Caki2 (cell line): ENCODE measurements around the gene CNTNAP2. TPM values are rescaled to one million over a fixed set of nuclear protein-coding genes. Genes with fewer than 3 reads are reported as not detected.
A peak's percentile ranks its signal among the peaks of the same experiment; 100 is the strongest.
"Not testable (repeated sequence)": the region's sequence is repeated elsewhere in the genome, so short reads cannot be mapped to it uniquely, and the experiment has no call there.

ENCODE experiments used
- DNase-seq: peaks from one replicate; pipeline ENCODE4 v3.0.0-alpha.2; 2015; ENCODE audit warnings: low read depth
- in situ Hi-C: cut with HindIII; loops from 2 replicates; pipeline ENCODE4 v1.10.0; 2016; ENCODE audit warnings: low sequenced_read_pairs, low pct_unique_long_range_greater_than_20kb, mixed read lengths
- total RNA-seq: library from RNA; depleted of rRNA; stranded (reverse); fragments of >200 nt; shearing (Covaris generic); gene quantifications from 2 replicates; pipeline ENCODE4 v1.2.3, GENCODE V29; 2014; ENCODE audit warnings: low replicate concordance

Gene CNTNAP2
- total RNA-seq, 1 experiment from 2014 or later: not detected

GRCh38 chr7:148291799-148292198 is 2175.2 kb downstream of the CNTNAP2 start:
- in situ Hi-C loops: no loop called here
- DNase-seq: no peak

GRCh38 chr7:148296994-148297644 is 2180.5 kb downstream of the CNTNAP2 start:
- in situ Hi-C loops: no loop called here

DNA sequence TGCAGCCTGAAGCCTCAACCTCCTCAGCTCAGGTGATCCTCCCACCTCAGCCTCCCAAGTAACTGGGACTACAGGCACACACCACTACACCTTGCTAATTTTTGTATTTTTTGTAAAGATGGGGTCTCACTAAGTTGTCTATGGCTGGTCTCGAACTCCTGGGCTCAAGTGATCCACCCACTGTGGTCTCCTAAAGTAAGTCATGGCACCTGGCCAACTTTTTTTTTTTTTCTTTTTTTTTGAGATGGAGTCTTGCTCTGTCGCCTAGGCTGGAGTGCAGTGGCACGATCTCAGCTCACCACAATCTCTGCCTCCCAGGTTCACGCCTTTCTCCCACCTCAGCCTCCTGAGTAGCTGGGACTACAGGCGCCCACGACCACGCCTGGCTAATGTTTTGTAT is 2182.2 kb downstream of the CNTNAP2 start:
- in situ Hi-C loops, DNase-seq: not testable (repeated sequence)

More at GRCh38 chr7:148296994-148297644, 2180.5 kb downstream of the CNTNAP2 start:
- no peak for DNase-seq

DNA sequence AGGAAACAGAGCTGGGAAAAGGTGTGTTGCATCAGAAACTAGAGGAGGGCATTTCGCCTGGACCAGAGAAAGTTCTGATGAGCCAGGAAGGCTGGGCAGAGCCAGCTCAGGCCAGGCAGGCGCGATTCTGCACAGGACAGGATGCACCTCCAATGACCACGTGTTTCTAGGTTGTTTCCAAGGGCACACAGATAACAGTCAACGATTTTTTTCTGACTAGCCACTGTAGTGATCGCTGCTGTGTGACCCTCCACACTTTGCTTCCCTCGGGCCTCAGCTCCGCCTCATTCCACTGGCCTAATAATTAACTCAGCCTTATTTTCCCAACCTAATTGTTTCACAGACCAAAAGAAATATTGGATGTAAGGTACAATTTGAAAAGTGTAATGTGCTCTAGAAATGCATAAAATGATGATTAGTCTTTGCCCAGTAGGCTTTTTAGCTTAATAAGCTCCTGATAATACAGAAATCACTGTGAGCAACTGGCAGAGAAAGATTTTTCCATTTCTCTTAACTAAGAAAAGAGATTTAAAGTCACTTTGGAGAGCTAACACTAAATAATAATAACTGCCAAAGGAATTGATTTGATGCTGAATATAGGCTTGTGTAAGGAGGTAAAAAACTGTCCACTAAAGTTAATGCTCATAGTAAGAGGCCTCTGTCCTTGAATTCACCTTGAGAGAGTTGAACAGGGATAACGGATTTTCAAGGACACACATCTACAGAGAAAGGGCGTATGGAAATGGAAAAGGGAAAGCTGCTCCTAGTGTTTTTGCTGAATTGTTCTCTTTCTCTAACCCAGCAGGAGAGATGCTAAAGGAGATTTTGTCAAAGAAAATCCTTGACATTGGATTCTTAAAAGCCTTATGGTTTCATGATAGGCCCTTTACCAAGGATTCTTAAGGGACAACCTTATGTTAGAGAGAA is 2183.0 kb downstream of the CNTNAP2 start:
- peak; percentile 53 for DNase-seq

GRCh38 chr7:148302436-148302835 is 2185.8 kb downstream of the CNTNAP2 start:
- DNase-seq, in situ Hi-C loops: not testable (repeated sequence)

More for the DNA sequence above, 2183.0 kb downstream of the CNTNAP2 start:
- in situ Hi-C loops: no loop called here

- in situ Hi-C loops: no loop called here
- DNase-seq: no peak
Observed at GRCh38 chr7:148303295-148304082, 2186.9 kb downstream of the CNTNAP2 start.

DNA sequence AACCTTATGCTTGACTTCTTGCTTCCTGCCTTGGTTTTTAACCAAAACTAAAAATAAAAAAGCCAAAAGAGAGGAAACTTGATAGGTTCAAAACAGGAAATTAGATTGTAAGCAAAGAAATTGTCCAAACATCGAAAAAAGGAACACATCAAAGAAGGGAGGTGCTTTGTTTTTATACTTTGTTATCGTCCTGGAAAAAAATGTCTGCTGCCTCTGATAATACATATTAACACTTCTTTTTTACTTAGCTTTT is 2187.4 kb downstream of the CNTNAP2 start:
- in situ Hi-C loops: no loop called here
- no peak for DNase-seq

DNA sequence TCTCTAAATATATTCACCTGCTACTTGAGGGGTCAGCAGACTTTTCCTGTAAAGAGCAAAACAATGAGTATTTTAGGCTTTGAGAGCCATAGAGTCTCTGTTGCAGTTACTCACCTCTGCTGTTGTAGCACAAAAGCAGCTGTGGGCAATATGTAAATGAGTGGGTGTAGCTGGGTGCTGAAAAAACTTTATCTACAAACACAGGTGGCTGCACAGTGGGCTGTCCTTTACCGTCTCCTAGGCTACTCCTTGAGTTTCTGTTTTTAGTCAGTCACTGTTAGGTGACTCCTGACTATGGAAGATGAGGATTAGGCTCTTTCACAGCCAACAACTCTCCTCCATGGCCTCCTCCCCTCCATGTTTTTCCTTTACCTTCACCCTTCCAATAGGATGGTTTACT is 2187.9 kb downstream of the CNTNAP2 start:
- DNase-seq: no peak
- in situ Hi-C loops: no loop called here

GRCh38 chr7:148306759-148307158 is 2190.2 kb downstream of the CNTNAP2 start:
- DNase-seq: no peak
- in situ Hi-C loops: no loop called here

DNA sequence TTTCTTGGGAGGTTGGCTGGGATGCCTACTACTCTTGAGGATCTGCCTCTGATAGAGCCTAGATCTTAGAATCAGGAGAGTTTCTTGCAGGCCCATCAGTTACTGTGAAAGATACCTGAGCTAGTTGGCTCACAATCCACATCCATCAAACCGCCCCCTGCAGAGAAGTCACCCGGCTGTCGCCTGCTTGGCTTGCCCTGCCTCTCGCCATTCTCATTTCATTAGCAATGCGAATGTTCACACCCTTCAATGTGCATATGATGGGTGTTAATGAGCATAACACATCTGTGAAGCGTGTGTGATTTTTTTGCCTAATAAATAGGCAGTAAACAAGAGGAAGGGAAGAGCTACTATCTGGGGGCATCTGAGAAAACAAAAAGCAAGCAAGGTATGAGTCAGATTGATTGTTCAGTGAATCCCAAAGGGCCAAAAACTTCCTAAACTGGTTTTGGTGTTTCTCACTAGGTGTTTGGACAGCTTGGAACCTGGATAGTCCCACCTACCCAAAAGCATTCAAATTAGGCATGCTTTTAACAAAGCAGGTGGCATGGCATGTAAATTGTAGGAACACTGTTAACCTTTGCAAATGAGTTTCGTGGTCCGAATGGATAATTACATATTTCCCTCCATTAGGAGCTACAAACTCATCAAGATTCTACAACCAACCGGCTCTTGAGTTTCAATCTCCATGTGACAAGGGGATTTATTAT is 2201.7 kb downstream of the CNTNAP2 start:
- DNase-seq: no peak
- in situ Hi-C loops: no loop called here

- DNase-seq: no peak
- in situ Hi-C loops: no loop called here
Observed at GRCh38 chr7:148318838-148319237, 2202.2 kb downstream of the CNTNAP2 start.

GRCh38 chr7:148319316-148319808 is 2202.8 kb downstream of the CNTNAP2 start:
- no peak for DNase-seq
- in situ Hi-C loops: no loop called here

GRCh38 chr7:148325208-148325607 is 2208.6 kb downstream of the CNTNAP2 start:
- in situ Hi-C loops: no loop called here
- no peak for DNase-seq

DNA sequence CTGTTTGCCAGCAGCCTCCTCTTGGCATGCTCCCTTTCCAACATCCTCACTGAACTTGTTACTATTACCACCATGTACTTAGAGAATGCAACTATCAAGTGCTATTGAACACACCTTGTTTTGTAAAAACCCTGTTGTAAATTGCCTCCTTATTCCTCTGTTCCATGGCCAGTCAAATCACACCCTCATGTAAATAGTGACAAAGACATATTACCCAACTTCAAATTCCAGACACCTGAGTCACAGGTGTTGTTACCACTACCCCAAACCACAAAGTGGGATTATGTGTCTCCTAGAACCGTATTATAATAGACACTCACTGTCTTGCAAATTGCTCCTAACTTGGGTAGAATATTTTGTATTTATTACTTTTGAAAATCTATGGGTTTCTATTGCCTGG is 2210.8 kb downstream of the CNTNAP2 start:
- DNase-seq: peak; percentile 11
- in situ Hi-C loops: no loop called here

- no peak for DNase-seq
- in situ Hi-C loops: no loop called here
Observed at GRCh38 chr7:148328906-148329305, 2212.3 kb downstream of the CNTNAP2 start.

DNA sequence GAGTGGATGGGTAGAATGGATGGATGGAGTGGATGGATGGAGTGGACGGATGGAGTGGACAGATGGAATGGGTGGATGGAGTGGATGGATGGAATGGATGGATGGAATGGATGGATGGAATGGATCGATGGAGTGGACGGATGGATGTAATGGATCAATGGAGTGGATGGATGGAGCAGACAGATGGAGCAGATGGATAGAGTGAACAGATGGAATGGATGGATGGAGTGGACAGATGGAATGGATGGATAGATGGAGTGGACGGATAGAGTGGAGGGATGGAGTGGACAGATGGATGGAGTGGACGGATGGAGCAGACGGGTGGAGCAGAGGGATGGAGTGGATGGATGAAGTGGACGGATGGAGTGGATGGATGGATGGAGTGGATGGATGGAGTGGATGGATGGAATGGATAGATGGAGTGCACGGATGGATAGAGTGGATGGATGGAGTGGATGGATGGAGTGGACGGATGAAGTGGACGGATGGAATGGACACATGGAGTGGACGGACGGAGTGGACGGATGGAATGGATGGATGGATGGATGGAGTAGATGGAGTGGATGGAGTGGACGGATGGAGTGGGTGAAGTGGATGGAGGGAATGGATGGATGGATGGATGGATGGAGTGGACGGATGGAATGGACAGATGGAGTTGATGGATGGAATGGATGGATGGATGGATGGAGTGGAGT is 2213.7 kb downstream of the CNTNAP2 start:
- in situ Hi-C loops: no loop called here
- DNase-seq: no peak

DNA sequence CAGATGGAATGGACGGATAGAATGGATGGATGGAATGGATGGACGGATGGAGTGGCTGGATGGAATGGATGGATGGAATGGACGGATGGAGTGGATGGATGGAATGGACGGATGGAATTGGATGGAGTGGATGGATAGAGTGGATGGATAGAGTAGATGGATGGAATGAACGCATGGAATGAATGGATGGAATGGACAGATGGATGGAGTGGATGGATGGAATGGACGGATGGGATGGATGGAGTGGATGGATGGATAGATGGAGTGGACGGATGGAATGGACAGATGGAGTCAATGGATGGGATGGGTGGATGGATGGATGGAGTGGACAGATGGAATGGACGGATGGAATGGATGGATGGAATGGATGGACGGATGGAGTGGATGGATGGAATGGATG is 2214.2 kb downstream of the CNTNAP2 start:
- in situ Hi-C loops: no loop called here
- DNase-seq: no peak

DNA sequence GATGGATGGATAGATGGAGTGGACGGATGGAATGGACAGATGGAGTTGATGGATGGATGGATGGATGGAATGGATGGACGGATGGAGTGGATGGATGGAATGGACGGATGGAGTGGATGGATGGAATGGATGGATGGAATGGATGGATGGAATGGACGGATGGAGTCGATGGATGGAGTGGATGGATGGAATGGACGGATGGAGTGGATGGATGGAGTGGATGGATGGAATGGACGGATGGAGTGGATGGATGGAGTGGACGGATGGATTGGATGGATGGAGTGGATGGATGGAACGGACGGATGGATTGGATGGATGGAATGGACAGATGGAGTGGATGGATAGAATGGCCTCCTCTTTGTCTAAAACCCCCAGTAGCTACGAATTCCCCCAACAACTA is 2214.9 kb downstream of the CNTNAP2 start:
- DNase-seq, in situ Hi-C loops: not testable (repeated sequence)
